Calu3 (cell line): ENCODE results near the gene PREB. TPM values are rescaled to one million over a fixed set of nuclear protein-coding genes. Genes with fewer than 3 reads are reported as not detected.
A peak's percentile ranks its signal among the peaks of the same experiment; 100 is the strongest.

Experiments used
- Bru-seq: library from RNA; stranded (reverse); fragments of 400-500 nt; gene quantifications from one replicate; lab custom pipeline; 2021; lab: Mats Ljungman, UMichigan
- BruChase-seq, 2 experiments: library from RNA; stranded (reverse); fragments of 400-500 nt; gene quantifications; one replicate each; lab custom pipeline; 2021; lab: Mats Ljungman, UMichigan
- BruUV-seq: library from RNA; stranded (reverse); fragments of 400-500 nt; replicated peaks from 2 replicates; lab custom pipeline; 2021; lab: Mats Ljungman, UMichigan
- CTCF ChIA-PET: fragments of 300-600 bp; sonication (Branson Sonifier 250); formaldehyde crosslinking; loops from one replicate; lab custom pipeline; 2022; ENCODE audit warnings: antibody characterized with exemption; lab: Charles Lee
- DNase-seq: peaks from one replicate; pipeline ENCODE4 v3.0.0; 2022
- H3K27ac Mint-ChIP-seq: one replicate; pipeline ENCODE4 v1.8.0; 2022; ENCODE audit warnings: mixed read lengths; ENCODE audit not compliant: unreplicated experiment
- H3K27me3 Mint-ChIP-seq: one replicate; pipeline ENCODE4 v1.8.0; 2022; ENCODE audit warnings: mixed read lengths; ENCODE audit not compliant: unreplicated experiment
- H3K36me3 Mint-ChIP-seq: one replicate; pipeline ENCODE4 v1.8.0; 2022; ENCODE audit warnings: mild to moderate bottlenecking, moderate library complexity, mixed read lengths; ENCODE audit not compliant: insufficient read depth, unreplicated experiment
- H3K4me1 Mint-ChIP-seq: one replicate; pipeline ENCODE4 v1.8.0; 2022; ENCODE audit warnings: mild to moderate bottlenecking, low read depth, mixed read lengths; ENCODE audit not compliant: unreplicated experiment
- H3K4me3 Mint-ChIP-seq: one replicate; pipeline ENCODE4 v1.8.0; 2022; ENCODE audit warnings: mild to moderate bottlenecking, low read depth, moderate library complexity, mixed read lengths; ENCODE audit not compliant: unreplicated experiment
- H3K9me3 Mint-ChIP-seq: one replicate; pipeline ENCODE4 v1.8.0; 2022; ENCODE audit warnings: low read depth, mixed read lengths; ENCODE audit not compliant: unreplicated experiment
- CTCF ChIP-seq: fragments of 200-600 bp; IDR thresholded peaks from one replicate; pipeline ENCODE4 v1.8.0; 2022; ENCODE audit warnings: antibody characterized with exemption; ENCODE audit not compliant: unreplicated experiment
- intact Hi-C: fragments of 100-400 bp; cut with micrococcal nuclease; formaldehyde crosslinking; loops from one replicate; pipeline ENCODE4 v1.10.0; 2022; ENCODE audit not compliant: unreplicated experiment
- long read RNA-seq: library from polyadenylated mRNA; stranded (forward); transcript quantifications from one replicate; pipeline ENCODE4 v2.0.0, GENCODE V29; 2022
- total RNA-seq: library from RNA; stranded (reverse); gene quantifications from 2 replicates; pipeline ENCODE4 v1.2.3, GENCODE V29; 2022

Gene PREB
- 54.0 and 60.1 TPM in 2 replicates for total RNA-seq
- Bru-seq, nascent RNA: percentile 69 among the genes with signal in this experiment
- BruChase-seq, experiment 1, labeled RNA remaining after a 6-hour chase: percentile 85 among the genes with signal in this experiment
- percentile 82 among the genes with signal in this experiment for BruChase-seq, experiment 2, labeled RNA remaining after a 2-hour chase
- long read RNA-seq, transcript PREB-201 (9 exons, 2,166 nt): major isoform, 98 of 150 reads
- long read RNA-seq, partial matches to known transcripts: 12 of 150 reads
- long read RNA-seq, other reads (novel, unspliced or antisense): 37 of 150 reads

- no TSS peak for BruUV-seq
- Mint-ChIP-seq H3K27me3 (peaks cover 22% of the 10 kb centered on the region), H3K36me3 (peaks cover 26% of the 10 kb centered on the region), H3K9me3 (no peaks in the 10 kb centered on the region), H3K27ac (peak within 1 kb of the TSS; percentile 90), H3K4me3 (peak within 1 kb of the TSS; percentile 92), H3K4me1 (peaks cover 9% of the 10 kb centered on the region)
- TF ChIP-seq CTCF: no peak
- peak; percentile 99 for DNase-seq
- CTCF ChIA-PET: interaction anchor here (0.6 to 1.6 kb wide), 5 partner anchors 26 to 240 kb away, joined by 3 to 6 read pairs (median 3); no protein-coding TSS in a partner anchor
- intact Hi-C loops: no loop called here
These were observed at the start of gene PREB for GRCh38 chr2:27133905-27134780. Gene PREB (minus strand): TSS chr2:27134636. CDS start chr2:27134421, 215 bp downstream.

- no peak for DNase-seq
- CTCF ChIA-PET: no interaction called here
- no peak for TF ChIP-seq CTCF
- Mint-ChIP-seq H3K4me3 (no peak overlapping the region), H3K36me3 (no peaks in the 10 kb centered on the region), H3K4me1 (no peaks in the 10 kb centered on the region), H3K9me3 (no peaks in the 10 kb centered on the region), H3K27ac (no peak overlapping the region), H3K27me3 (peaks cover 71% of the 10 kb centered on the region)
- no TSS peak for BruUV-seq
- intact Hi-C loops: no loop called here
These were observed 49.7 kb upstream of the PREB start for GRCh38 chr2:27184115-27184514.

- DNase-seq: no peak
- BruUV-seq: no TSS peak
- CTCF ChIA-PET: interaction anchor here (0.6 kb wide), 1 partner anchor 8 kb away, joined by 5 read pairs; no protein-coding TSS in a partner anchor
- H3K4me1 Mint-ChIP-seq: no peaks in the 10 kb centered on the region
- no peak overlapping the region for H3K27ac Mint-ChIP-seq
- intact Hi-C loops: no loop called here
- H3K27me3 Mint-ChIP-seq: peaks cover 67% of the 10 kb centered on the region
- no peaks in the 10 kb centered on the region for H3K9me3 Mint-ChIP-seq
- no peak for TF ChIP-seq CTCF
- H3K4me3 Mint-ChIP-seq: no peak overlapping the region
- H3K36me3 Mint-ChIP-seq: no peaks in the 10 kb centered on the region
These were observed 47.9 kb upstream of the PREB start for GRCh38 chr2:27182346-27182745.

GRCh38 chr2:27179344-27180000 lies 45.0 kb upstream of the PREB start:
- Mint-ChIP-seq H3K27me3 (peaks cover 42% of the 10 kb centered on the region), H3K4me1 (no peaks in the 10 kb centered on the region), H3K4me3 (no peak overlapping the region), H3K9me3 (no peaks in the 10 kb centered on the region), H3K27ac (no peak overlapping the region), H3K36me3 (no peaks in the 10 kb centered on the region)
- intact Hi-C loops: no loop called here
- TF ChIP-seq CTCF: no peak
- CTCF ChIA-PET: no interaction called here
- no TSS peak for BruUV-seq
- no peak for DNase-seq
